GM11168 (cell line): ENCODE results near the gene TFAP2A.

Source experiments
- in situ Hi-C: fragments of 300-500 bp; cut with MboI; formaldehyde crosslinking; loops from one replicate; pipeline ENCODE4 v1.12.0; 2022; ENCODE audit warnings: low sequenced_read_pairs; ENCODE audit not compliant: unreplicated experiment

TFAP2A gene

GRCh38 chr6:10403385-10404106 is 11.3 kb downstream of the TFAP2A start:
- in situ Hi-C loops: no loop called here

GRCh38 chr6:10402648-10403311 is 12.1 kb downstream of the TFAP2A start:
- in situ Hi-C loops: no loop called here

GRCh38 chr6:10401632-10402223 is 13.1 kb downstream of the TFAP2A start:
- in situ Hi-C loops: no loop called here

- in situ Hi-C loops: no loop called here
These were observed 13.8 kb downstream of the TFAP2A start for GRCh38 chr6:10401004-10401536.

- in situ Hi-C loops: no loop called here
These were observed 14.5 kb downstream of the TFAP2A start for GRCh38 chr6:10400330-10400729.

GRCh38 chr6:10399451-10399850 is 15.4 kb downstream of the TFAP2A start:
- in situ Hi-C loops: no loop called here

- in situ Hi-C loops: no loop called here
These were observed 16.2 kb downstream of the TFAP2A start for GRCh38 chr6:10398446-10399218.

GRCh38 chr6:10397756-10398445 is 17.0 kb downstream of the TFAP2A start:
- in situ Hi-C loops: no loop called here

- in situ Hi-C loops: no loop called here
These were observed 18.1 kb downstream of the TFAP2A start for GRCh38 chr6:10396785-10397184.

GRCh38 chr6:10395704-10396546 is 18.9 kb downstream of the TFAP2A start:
- in situ Hi-C loops: no loop called here

GRCh38 chr6:10395171-10395703 is 19.6 kb downstream of the TFAP2A start:
- in situ Hi-C loops: no loop called here

- in situ Hi-C loops: no loop called here
These were observed 21.2 kb downstream of the TFAP2A start for GRCh38 chr6:10393544-10394225.

GRCh38 chr6:10391799-10392198 is 23.1 kb downstream of the TFAP2A start:
- in situ Hi-C loops: no loop called here

GRCh38 chr6:10391299-10391630 is 23.6 kb downstream of the TFAP2A start:
- in situ Hi-C loops: no loop called here

GRCh38 chr6:10390495-10391298 is 24.2 kb downstream of the TFAP2A start:
- in situ Hi-C loops: no loop called here

- in situ Hi-C loops: no loop called here
These were observed 25.0 kb downstream of the TFAP2A start for GRCh38 chr6:10389739-10390494.
